Body of pancreas (tissue), 4 donors: ENCODE results near the gene ZNF544. TPM values are rescaled to one million over a fixed set of nuclear protein-coding genes. Genes with fewer than 3 reads are reported as not detected.

Experiments used
- ATAC-seq: fragments of 150-250 bp; one replicate; pipeline ENCODE4 v1.9.1; 2016
- DNase-seq, 4 donors: peaks; one replicate each; pipeline ENCODE4 v3.0.0-alpha.2; 2019
- H3K27ac ChIP-seq, 4 donors: fragments of 200-600 bp; sonication (generic); 1 replicate in 3 of 4; 2 replicates in 1 of 4; pipeline versions ENCODE4 v1.5.1 to v1.6.1; 2016 to 2019; ENCODE audit warnings: mild to moderate bottlenecking in 1 of 4, mixed read lengths in 1 of 4, moderate library complexity in 1 of 4
- H3K27me3 ChIP-seq, 2 donors: fragments of 200-600 bp; sonication (generic); one replicate each; pipeline ENCODE4 v1.6.0; 2016; ENCODE audit warnings: mild to moderate bottlenecking in 1 of 2
- H3K36me3 ChIP-seq, 2 donors: fragments of 200-600 bp; sonication (generic); replicated peaks in 1 of 2; 2 replicates each; pipeline ENCODE4 v1.5.1; 2016; ENCODE audit warnings: low read depth in 2 of 2; ENCODE audit not compliant: insufficient read depth in 1 of 2
- H3K4me1 ChIP-seq: fragments of 200-600 bp; sonication (generic); one replicate; pipeline ENCODE4 v1.6.0; 2016
- H3K4me3 ChIP-seq, 2 donors: fragments of 200-600 bp; sonication (generic); 1 replicate in 1 of 2; 2 replicates in 1 of 2; pipeline ENCODE4 v1.5.1; 2016 to 2019
- H3K9me3 ChIP-seq, 3 donors: fragments of 200-600 bp; sonication (generic); 1 replicate in 2 of 3; 2 replicates in 1 of 3; pipeline ENCODE4 v1.5.1; 2016
- CTCF ChIP-seq, 7 experiments: fragments of 450-650 bp in 4 of 7; fragments of 200-600 bp in 3 of 7; sonication (generic) in 3 of 7; IDR thresholded peaks; one replicate each; pipeline ENCODE4 v1.5.1; 2016 to 2019; ENCODE audit warnings: antibody characterized with exemption in 7 of 7
- POLR2A ChIP-seq, 3 donors: fragments of 450-650 bp; IDR thresholded peaks; one replicate each; pipeline ENCODE4 v1.6.1; 2016; ENCODE audit warnings: antibody characterized with exemption in 3 of 3, mild to moderate bottlenecking in 2 of 3
- WGBS, 2 donors: methylation state at CpG; one replicate each; pipeline ENCODE4 v1.1.5; 2017; 5-methylcytosine and 5-hydroxymethylcytosine counted together
- intact Hi-C: fragments of 100-400 bp; cut with DNase I; formaldehyde crosslinking; loops from one replicate; pipeline ENCODE4 v1.15.1; 2023
- total RNA-seq, 2 donors: library from RNA; depleted of rRNA; stranded (reverse); fragments of >200 nt; gene quantifications; one replicate each; pipeline ENCODE4 v1.1.0, GENCODE V29; 2016

The ZNF544 gene
- total RNA-seq, 2 donors from 2014 or later, result 9.9 to 17.1 TPM

GRCh38 chr19:58277748-58278540, 49.2 kb downstream of the ZNF544 start:
- ATAC-seq, result no peak
- Histone ChIP-seq H3K4me3 (peak overlapping the region; percentile 44 to 91), H3K27me3 (no peaks in the 10 kb centered on the region), H3K4me1 (peaks cover 20% of the 10 kb centered on the region), H3K36me3 (no peaks in the 10 kb centered on the region), H3K9me3 (no peaks in the 10 kb centered on the region), H3K27ac (peak overlapping the region; percentile 56 to 86 (median 75))
- no peak for DNase-seq
- intact Hi-C loops, result no loop called here
- TF ChIP-seq POLR2A (IDR thresholded peaks at IDR 0.05) (no peak), CTCF (IDR thresholded peaks at IDR 0.05) (no peak)
- WGBS, 2 donors, result 38 to 41% methylated on average over 25 of the region's 25 CpGs

DNA sequence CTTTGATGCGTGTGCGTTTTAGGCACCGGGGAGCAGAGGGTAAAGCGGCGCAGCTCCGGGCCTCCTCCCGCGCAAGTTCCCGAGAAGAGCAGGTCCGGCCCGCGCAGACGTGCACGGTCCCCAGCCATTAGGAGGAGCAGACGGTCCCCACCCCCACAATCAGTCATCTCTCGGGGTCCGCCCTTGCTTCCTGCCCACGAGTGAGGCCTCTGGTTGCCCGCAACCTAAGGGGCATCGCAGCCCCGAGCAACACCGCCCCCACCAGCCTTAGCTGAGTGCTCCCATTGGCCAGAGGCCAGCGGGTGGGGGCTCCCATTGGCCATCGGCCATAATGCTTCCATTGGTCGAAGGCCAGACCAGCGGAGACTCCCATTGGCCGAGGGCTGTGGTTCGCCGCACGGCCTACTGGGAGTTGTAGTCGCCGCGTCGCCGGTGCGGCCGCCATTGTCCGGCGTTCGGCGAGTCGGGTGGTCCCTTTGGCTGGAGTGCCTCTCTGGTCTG, 49.9 kb downstream of the ZNF544 start, which contains the start of gene ZNF8:
Gene ZNF8 (plus strand): TSS at position 415 of the 501 bp plus-strand sequence. CDS start 127 bp downstream, outside the sequence.
- Histone ChIP-seq H3K27ac (peak within 1 kb of the TSS; percentile 56 to 86 (median 75)), H3K9me3 (no peaks in the 10 kb centered on the region), H3K36me3 (no peaks in the 10 kb centered on the region), H3K4me1 (peaks cover 20% of the 10 kb centered on the region), H3K4me3 (peak within 1 kb of the TSS; percentile 44 to 91), H3K27me3 (no peaks in the 10 kb centered on the region)
- peak in 2 of 7 experiments; percentile 7 to 24 for TF ChIP-seq CTCF (IDR thresholded peaks at IDR 0.05)
- peak; percentile 35 to 77 (median 74) for TF ChIP-seq POLR2A (IDR thresholded peaks at IDR 0.05)
- 0% methylated on average over 3 to 38 of the region's 42 CpGs for WGBS, 2 donors
- intact Hi-C loops, result no loop called here
- peak; percentile 95 to 98 (median 96) for DNase-seq
- ATAC-seq, result peak; percentile 96

DNA sequence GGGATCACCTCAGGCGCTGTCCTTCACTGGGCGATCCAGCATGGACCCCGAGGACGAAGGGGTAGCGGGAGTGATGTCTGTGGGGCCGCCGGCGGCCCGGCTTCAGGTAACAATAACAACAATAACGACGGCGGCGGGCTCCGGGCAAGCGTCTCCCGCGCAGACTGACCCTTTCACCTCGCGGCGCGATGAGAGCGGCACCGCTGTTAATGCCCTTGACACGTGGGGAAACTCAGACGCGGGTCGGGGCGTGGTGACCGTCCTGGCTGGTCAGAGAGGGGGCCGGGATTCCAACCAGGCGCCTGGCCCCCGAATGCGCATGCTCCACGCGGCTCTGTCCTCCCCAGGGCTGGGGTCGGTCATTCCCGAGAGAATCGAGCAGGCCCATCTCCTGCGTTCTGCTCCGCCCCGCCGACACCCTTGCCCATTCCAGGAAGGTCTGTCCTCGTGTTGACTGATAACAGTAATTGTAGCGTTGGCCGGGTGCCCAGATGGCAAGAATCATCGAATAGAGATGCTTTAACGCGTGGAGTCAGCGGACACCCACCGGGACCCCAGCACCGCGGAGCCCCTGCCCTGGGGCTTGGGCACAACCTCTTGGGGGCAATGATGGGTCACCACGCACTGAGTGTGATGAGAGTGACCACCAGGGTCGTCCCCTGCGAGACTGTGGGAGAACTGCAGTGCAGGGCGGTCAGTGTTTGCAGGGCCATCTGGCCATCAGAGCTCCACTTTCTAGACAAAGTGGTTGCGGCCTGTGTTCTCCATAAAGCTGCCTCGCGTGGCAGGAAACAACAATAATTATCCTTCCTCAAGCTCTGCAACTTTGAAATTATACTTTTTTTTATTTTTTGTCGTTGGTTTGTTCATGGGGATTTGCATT, 50.6 kb downstream of the ZNF544 start:
- intact Hi-C loops, result no loop called here
- Histone ChIP-seq H3K27me3 (no peaks in the 10 kb centered on the region), H3K4me3 (peak overlapping the region; percentile 44 to 91), H3K4me1 (peaks cover 20% of the 10 kb centered on the region), H3K36me3 (no peaks in the 10 kb centered on the region), H3K9me3 (no peaks in the 10 kb centered on the region), H3K27ac (peak overlapping the region; percentile 56 to 86 (median 75))
- WGBS, 2 donors, result 2 to 32% methylated on average over 8 to 60 of the region's 60 CpGs
- TF ChIP-seq POLR2A (IDR thresholded peaks at IDR 0.05) (no peak), CTCF (IDR thresholded peaks at IDR 0.05) (no peak)
- ATAC-seq (peak; percentile 39), DNase-seq (peak; percentile 65 to 71 (median 68))

GRCh38 chr19:58279925-58280316, 51.2 kb downstream of the ZNF544 start:
- H3K27ac ChIP-seq, result no peak overlapping the region
- H3K27me3 ChIP-seq, result no peaks in the 10 kb centered on the region
- intact Hi-C loops, result no loop called here
- H3K9me3 ChIP-seq, result no peaks in the 10 kb centered on the region
- H3K36me3 ChIP-seq, result no peaks in the 10 kb centered on the region
- TF ChIP-seq CTCF (IDR thresholded peaks at IDR 0.05), result no peak
- TF ChIP-seq POLR2A (IDR thresholded peaks at IDR 0.05), result no peak
- peaks cover 20% of the 10 kb centered on the region for H3K4me1 ChIP-seq
- no peak for DNase-seq
- WGBS, 2 donors, result 72 to 79% methylated on average over 4 of the region's 4 CpGs
- ATAC-seq, result no peak
- no peak overlapping the region for H3K4me3 ChIP-seq
